ENCODE results near the gene RGS14. TPM values are rescaled to one million over a fixed set of nuclear protein-coding genes. Genes with fewer than 3 reads are reported as not detected.

The RGS14 gene
- total RNA-seq, 1 donor from 2014 or later, result 14.1 TPM

GRCh38 chr5:177421062-177421798 lies 63.5 kb downstream of the RGS14 start:
- Mint-ChIP-seq H3K4me1 (peaks cover 6% of the 10 kb centered on the region), H3K27ac (no peak overlapping the region), H3K36me3 (no peaks in the 10 kb centered on the region), H3K9me3 (no peaks in the 10 kb centered on the region), H3K4me3 (no peak overlapping the region), H3K27me3 (ENCODE audit: low read depth) (no peaks in the 10 kb centered on the region)
- TF ChIP-seq, protein P1, sequence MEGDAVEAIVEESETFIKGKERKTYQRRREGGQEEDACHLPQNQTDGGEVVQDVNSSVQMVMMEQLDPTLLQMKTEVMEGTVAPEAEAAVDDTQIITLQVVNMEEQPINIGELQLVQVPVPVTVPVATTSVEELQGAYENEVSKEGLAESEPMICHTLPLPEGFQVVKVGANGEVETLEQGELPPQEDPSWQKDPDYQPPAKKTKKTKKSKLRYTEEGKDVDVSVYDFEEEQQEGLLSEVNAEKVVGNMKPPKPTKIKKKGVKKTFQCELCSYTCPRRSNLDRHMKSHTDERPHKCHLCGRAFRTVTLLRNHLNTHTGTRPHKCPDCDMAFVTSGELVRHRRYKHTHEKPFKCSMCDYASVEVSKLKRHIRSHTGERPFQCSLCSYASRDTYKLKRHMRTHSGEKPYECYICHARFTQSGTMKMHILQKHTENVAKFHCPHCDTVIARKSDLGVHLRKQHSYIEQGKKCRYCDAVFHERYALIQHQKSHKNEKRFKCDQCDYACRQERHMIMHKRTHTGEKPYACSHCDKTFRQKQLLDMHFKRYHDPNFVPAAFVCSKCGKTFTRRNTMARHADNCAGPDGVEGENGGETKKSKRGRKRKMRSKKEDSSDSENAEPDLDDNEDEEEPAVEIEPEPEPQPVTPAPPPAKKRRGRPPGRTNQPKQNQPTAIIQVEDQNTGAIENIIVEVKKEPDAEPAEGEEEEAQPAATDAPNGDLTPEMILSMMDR (IDR thresholded peaks at IDR 0.05; ENCODE audit: unreplicated experiment), result no peak
- no peak for DNase-seq (ENCODE audit: low spot score in 2 of 2, unreplicated experiment in 2 of 2)

Other genes with a start within 250 kb of the RGS14 start
- gene NSD1, start 224.2 kb upstream of the RGS14 start, total RNA-seq, result 153 to 164 TPM (median 161 TPM) in 3 replicates
- 28.3 to 31.8 TPM (median 30.3 TPM) in 3 replicates for gene RAB24, start 54.2 kb upstream of the RGS14 start, total RNA-seq
- 80.5 to 89.8 TPM (median 81.2 TPM) in 3 replicates for gene PRELID1, start 54.1 kb upstream of the RGS14 start, total RNA-seq
- 18.4 to 19.8 TPM (median 19.2 TPM) in 3 replicates for gene MXD3, start 46.0 kb upstream of the RGS14 start, total RNA-seq
- gene LMAN2, start 6.3 kb upstream of the RGS14 start, total RNA-seq, result 85.4 to 87.2 TPM (median 87.0 TPM) in 3 replicates
- gene SLC34A1, start 26.5 kb downstream of the RGS14 start, total RNA-seq, result not detected in 3 replicates
- not detected in 3 replicates for gene PFN3, start 42.7 kb downstream of the RGS14 start, total RNA-seq
- 2.1 to 2.7 TPM (median 2.3 TPM) in 3 replicates for gene F12, start 51.6 kb downstream of the RGS14 start, total RNA-seq
- gene GRK6, start 68.8 kb downstream of the RGS14 start, total RNA-seq, result 44.9 to 48.2 TPM (median 45.3 TPM) in 3 replicates
- gene PRR7, start 88.9 kb downstream of the RGS14 start, total RNA-seq, result 5.3 to 5.9 TPM (median 5.7 TPM) in 3 replicates
- 365 to 369 TPM (median 367 TPM) in 3 replicates for gene DBN1, start 115.7 kb downstream of the RGS14 start, total RNA-seq
- 472 to 494 TPM (median 482 TPM) in 3 replicates for gene PDLIM7, start 139.7 kb downstream of the RGS14 start, total RNA-seq
- 4.7 to 7.8 TPM (median 5.8 TPM) in 3 replicates for gene DOK3, start 151.9 kb downstream of the RGS14 start, total RNA-seq
- gene DDX41, start 159.0 kb downstream of the RGS14 start, total RNA-seq, result 91.2 to 101 TPM (median 95.4 TPM) in 3 replicates
- gene FAM193B, start 196.6 kb downstream of the RGS14 start, total RNA-seq, result 126 to 128 TPM (median 128 TPM) in 3 replicates
- gene TMED9, start 234.3 kb downstream of the RGS14 start, total RNA-seq, result 146 to 157 TPM (median 151 TPM) in 3 replicates
- 37.4 to 42.0 TPM (median 39.8 TPM) in 3 replicates for gene B4GALT7, start 242.2 kb downstream of the RGS14 start, total RNA-seq